Stimulated activated CD4-positive, alpha-beta T cell treated with anti-CD3 and anti-CD28 coated beads, TNF-alpha, amount 100 ng/mL, for 48 hours (primary cell): Measurements from ENCODE around the gene DGCR2.
"Not testable (repeated sequence)": the region's sequence is repeated elsewhere in the genome, so short reads cannot be mapped to it uniquely, and the experiment has no call there.

Source experiments
- DNase-seq, 3 donors: peaks; one replicate each; pipeline ENCODE4 v3.0.0-alpha.2; 2020; ENCODE audit warnings: low read depth in 3 of 3

Gene DGCR2

GRCh38 chr22:19003508-19003907 is 118.7 kb downstream of the DGCR2 start:
- no peak for DNase-seq

- no peak for DNase-seq
Observed at GRCh38 chr22:19002684-19003038, 119.6 kb downstream of the DGCR2 start.

GRCh38 chr22:19001204-19001603 is 121.0 kb downstream of the DGCR2 start:
- DNase-seq = no peak

- DNase-seq = not testable (repeated sequence)
Observed at GRCh38 chr22:19000106-19000505, 122.1 kb downstream of the DGCR2 start.

- DNase-seq = no peak
Observed at GRCh38 chr22:18999416-18999815, 122.8 kb downstream of the DGCR2 start.

GRCh38 chr22:18999008-18999407 is 123.2 kb downstream of the DGCR2 start:
- peak in 2 of 3 donors; percentile 4 to 9 for DNase-seq

- DNase-seq = no peak
Observed at GRCh38 chr22:18997925-18998315, 124.3 kb downstream of the DGCR2 start.

GRCh38 chr22:18997306-18997924 is 124.8 kb downstream of the DGCR2 start:
- DNase-seq = no peak

- DNase-seq = no peak
Observed at GRCh38 chr22:18996376-18996900, 125.8 kb downstream of the DGCR2 start.

- DNase-seq = no peak
Observed at GRCh38 chr22:18995327-18995711, 126.9 kb downstream of the DGCR2 start.

- no peak for DNase-seq
Observed at GRCh38 chr22:18994701-18995326, 127.4 kb downstream of the DGCR2 start.

- DNase-seq = no peak
Observed at GRCh38 chr22:18994056-18994455, 128.2 kb downstream of the DGCR2 start.

GRCh38 chr22:18992543-18993198 is 129.5 kb downstream of the DGCR2 start:
- DNase-seq = no peak

- DNase-seq = no peak
Observed at GRCh38 chr22:18991821-18992442, 130.3 kb downstream of the DGCR2 start.

GRCh38 chr22:18991138-18991432 is 131.1 kb downstream of the DGCR2 start:
- DNase-seq = no peak

- DNase-seq = no peak
Observed at GRCh38 chr22:18990355-18991137, 131.7 kb downstream of the DGCR2 start.

- DNase-seq = no peak
Observed at GRCh38 chr22:18988958-18989357, 133.3 kb downstream of the DGCR2 start.

- no peak for DNase-seq
Observed at GRCh38 chr22:18987765-18988164, 134.4 kb downstream of the DGCR2 start.

GRCh38 chr22:18987114-18987513 is 135.1 kb downstream of the DGCR2 start:
- not testable (repeated sequence) for DNase-seq
